CD4-positive, alpha-beta T cell treated with Interleukin-15 for 4 hours (primary cell): ENCODE measurements around the gene ZBTB42.

Experiments used
- DNase-seq: peaks from one replicate; pipeline ENCODE4 v3.0.0-alpha.2; 2020; ENCODE audit warnings: low spot score

ZBTB42 gene

GRCh38 chr14:104843442-104844305, 42.8 kb downstream of the ZBTB42 start:
- DNase-seq = no peak

- DNase-seq = no peak
Measured at GRCh38 chr14:104844306-104845032, 43.6 kb downstream of the ZBTB42 start.

- DNase-seq = no peak
Measured at GRCh38 chr14:104845033-104845666, 44.2 kb downstream of the ZBTB42 start.

- DNase-seq = no peak
Measured at GRCh38 chr14:104845834-104846441, 45.0 kb downstream of the ZBTB42 start.

GRCh38 chr14:104852280-104852663, 51.4 kb downstream of the ZBTB42 start:
- DNase-seq = no peak
